ENCODE results near the gene IRF4. TPM values are rescaled to one million over a fixed set of nuclear protein-coding genes. Genes with fewer than 3 reads are reported as not detected.

Gene IRF4
- total RNA-seq, 2 experiments from 2014 or later, result 16.9 to 20.8 TPM

GRCh38 chr6:444653-445275 is 53.2 kb downstream of the IRF4 start:
- Mint-ChIP-seq H3K36me3 (ENCODE audit: low read depth) (no peaks in the 10 kb centered on the region), H3K4me3 (peak overlapping the region; percentile 67), H3K27ac (peak overlapping the region; percentile 81), H3K27me3 (no peaks in the 10 kb centered on the region), H3K9me3 (no peaks in the 10 kb centered on the region), H3K4me1 (ENCODE audit: low read depth) (peaks cover 56% of the 10 kb centered on the region)
- ATAC-seq (ENCODE audit: poor library complexity) (peak; percentile 74), DNase-seq (peak; percentile 36 to 77 (median 64))
- H3K27me3 ChIP-seq (ENCODE audit: control insufficient read depth in 1 of 2, insufficient read depth in 2 of 2, low read length in 2 of 2), result no peaks in the 10 kb centered on the region
- H3K27ac ChIP-seq (ENCODE audit: low read depth in 1 of 2, low read length in 2 of 2), result no peak overlapping the region
- H3K4me3 ChIP-seq (ENCODE audit: low read length), result no peak overlapping the region
- CTCF ChIA-PET, result interaction anchor here (1.0 to 1.7 kb wide), 3 partner anchors 8 to 80 kb away, joined by 3 to 4 read pairs (median 3); no protein-coding TSS in a partner anchor
- intact Hi-C loops (cut with DNase I, micrococcal nuclease), result loop anchor here (5.0 kb wide), 3 partner anchors 42 to 58 kb away; partner anchors contain the start of gene IRF4 (in 1 of the 2)
- no peaks in the 10 kb centered on the region for H3K9me3 ChIP-seq (ENCODE audit: control insufficient read depth in 1 of 2, insufficient read depth in 1 of 2, low read length in 2 of 2)
- no peaks in the 10 kb centered on the region for H3K36me3 ChIP-seq (ENCODE audit: insufficient read depth, low read length)
- peaks cover 47% of the 10 kb centered on the region for H3K4me1 ChIP-seq (ENCODE audit: insufficient read depth, low read length)
- TF ChIP-seq CTCF (IDR thresholded peaks at IDR 0.05), result no peak
- POLR2A ChIA-PET, result interaction anchor here (0.7 to 3.9 kb wide), 12 partner anchors 10 to 267 kb away, joined by 3 to 65 read pairs (median 6); partner anchors contain the start of gene IRF4

- H3K9me3 Mint-ChIP-seq, result no peaks in the 10 kb centered on the region
- peaks cover 56% of the 10 kb centered on the region for H3K4me1 Mint-ChIP-seq (ENCODE audit: low read depth)
- intact Hi-C loops (cut with DNase I, micrococcal nuclease), result loop anchor here (2.0 to 5.0 kb wide), 3 partner anchors 43 to 57 kb away; no protein-coding TSS in a partner anchor
- H3K27ac ChIP-seq (ENCODE audit: low read depth in 1 of 2, low read length in 2 of 2), result peak overlapping the region in 1 of 2 donors; percentile 46
- peak overlapping the region; percentile 67 for H3K4me3 Mint-ChIP-seq
- ChIA-PET CTCF (interaction anchor here (1.0 to 1.7 kb wide), 5 partner anchors 9 to 257 kb away, joined by 3 to 4 read pairs (median 3); no protein-coding TSS in a partner anchor), POLR2A (interaction anchor here (0.8 to 3.9 kb wide), 17 partner anchors 11 to 266 kb away, joined by 3 to 65 read pairs (median 5); partner anchors contain the start of gene IRF4)
- no peaks in the 10 kb centered on the region for H3K36me3 Mint-ChIP-seq (ENCODE audit: low read depth)
- H3K4me1 ChIP-seq (ENCODE audit: insufficient read depth, low read length), result peaks cover 47% of the 10 kb centered on the region
- H3K4me3 ChIP-seq (ENCODE audit: low read length), result no peak overlapping the region
- ATAC-seq (ENCODE audit: poor library complexity) (no peak), DNase-seq (no peak)
- H3K36me3 ChIP-seq (ENCODE audit: insufficient read depth, low read length), result no peaks in the 10 kb centered on the region
- no peaks in the 10 kb centered on the region for H3K9me3 ChIP-seq (ENCODE audit: control insufficient read depth in 1 of 2, insufficient read depth in 1 of 2, low read length in 2 of 2)
- no peaks in the 10 kb centered on the region for H3K27me3 Mint-ChIP-seq
- H3K27me3 ChIP-seq (ENCODE audit: control insufficient read depth in 1 of 2, insufficient read depth in 2 of 2, low read length in 2 of 2), result no peaks in the 10 kb centered on the region
- no peak for TF ChIP-seq CTCF (IDR thresholded peaks at IDR 0.05)
- peak overlapping the region; percentile 81 for H3K27ac Mint-ChIP-seq
These were observed 54.2 kb downstream of the IRF4 start for GRCh38 chr6:445571-446417.
